ENCODE measurements around the gene RPLP2. TPM values are rescaled to one million over a fixed set of nuclear protein-coding genes. Genes with fewer than 3 reads are reported as not detected.

The RPLP2 gene
- total and polyA plus RNA-seq, 7 experiments from 2014 or later, result 2,266 to 5,944 (median 4,844) TPM

- H3K4me1 Mint-ChIP-seq, result peaks cover 5 to 26% (median 23%) of the 10 kb centered on the region in 7 donors
- ATAC-seq (peak; percentile 39), DNase-seq (peak in 1 of 9 donors; percentile 63)
- ChIA-PET CTCF (no interaction called here), POLR2A (interaction anchor here (0.8 to 7.8 kb wide), 3 partner anchors 8 to 14 kb away, joined by 3 to 79 read pairs (median 11); partner anchors contain the start of genes PNPLA2, POLR2L and TSPAN4)
- intact Hi-C loops (cut with micrococcal nuclease), result no loop called here
- no peaks in the 10 kb centered on the region for H3K9me3 ChIP-seq (ENCODE audit: control insufficient read depth in 2 of 3, low read length in 3 of 3)
- peaks cover 0 to under 1% (median 0%) of the 10 kb centered on the region in 11 donors for H3K9me3 Mint-ChIP-seq
- H3K36me3 ChIP-seq (ENCODE audit: control insufficient read depth in 2 of 3, insufficient read depth in 3 of 3, low read length in 3 of 3), result peaks cover 0 to 13% (median 0%) of the 10 kb centered on the region in 3 experiments
- peaks cover 0 to 6% of the 10 kb centered on the region in 2 donors for H3K27me3 ChIP-seq (ENCODE audit: control insufficient read depth in 2 of 2, insufficient read depth in 2 of 2, low read length in 2 of 2)
- peak overlapping the region; percentile 27 for H3K4me3 ChIP-seq (ENCODE audit: low read length)
- peak overlapping the region in 7 of 10 donors; percentile 47 to 69 (median 58) for H3K4me3 Mint-ChIP-seq
- peaks cover 10 to 35% of the 10 kb centered on the region in 2 donors for H3K4me1 ChIP-seq (ENCODE audit: control insufficient read depth in 2 of 2, insufficient read depth in 2 of 2, low read length in 2 of 2)
- H3K27me3 Mint-ChIP-seq, result peaks cover 9 to 44% (median 14%) of the 10 kb centered on the region in 5 donors
- H3K27ac Mint-ChIP-seq, result no peak overlapping the region
- peak overlapping the region; percentile 35 for H3K27ac ChIP-seq (ENCODE audit: low read depth, low read length)
- H3K36me3 Mint-ChIP-seq, result no peaks in the 10 kb centered on the region
Observed at GRCh38 chr11:833114-833791, 23.5 kb downstream of the RPLP2 start.

GRCh38 chr11:833849-834311 is 24.1 kb downstream of the RPLP2 start:
- DNase-seq, result no peak
- Histone ChIP-seq H3K36me3 (ENCODE audit: control insufficient read depth in 2 of 3, insufficient read depth in 3 of 3, low read length in 3 of 3) (peaks cover 0 to 19% (median 0%) of the 10 kb centered on the region in 3 experiments), H3K4me1 (ENCODE audit: control insufficient read depth in 2 of 2, insufficient read depth in 2 of 2, low read length in 2 of 2) (peaks cover 10 to 33% of the 10 kb centered on the region in 2 donors), H3K9me3 (ENCODE audit: control insufficient read depth in 2 of 3, low read length in 3 of 3) (no peaks in the 10 kb centered on the region), H3K27me3 (ENCODE audit: control insufficient read depth in 2 of 2, insufficient read depth in 2 of 2, low read length in 2 of 2) (peaks cover 0 to 6% of the 10 kb centered on the region in 2 donors), H3K4me3 (ENCODE audit: low read length) (no peak overlapping the region), H3K27ac (ENCODE audit: low read depth, low read length) (no peak overlapping the region)
- CTCF ChIA-PET, result no interaction called here
- ATAC-seq, result no peak
- Mint-ChIP-seq H3K27me3 (peaks cover 9 to 37% (median 12%) of the 10 kb centered on the region in 5 donors), H3K9me3 (no peaks in the 10 kb centered on the region), H3K27ac (peak overlapping the region in 2 of 9 donors; percentile 15 to 23), H3K36me3 (peaks cover 0 to 4% (median 0%) of the 10 kb centered on the region in 5 donors), H3K4me3 (peak overlapping the region; percentile 47 to 69 (median 57)), H3K4me1 (peaks cover 5 to 27% (median 23%) of the 10 kb centered on the region in 7 donors)
- intact Hi-C loops (cut with micrococcal nuclease), result no loop called here
- POLR2A ChIA-PET, result interaction anchor here (0.8 to 7.8 kb wide), 4 partner anchors 9 to 25 kb away, joined by 3 to 79 read pairs (median 8); partner anchors contain the start of genes PNPLA2, POLR2L, RPLP2 and TSPAN4

GRCh38 chr11:834371-835316 is 24.9 kb downstream of the RPLP2 start:
- Mint-ChIP-seq H3K36me3 (peaks cover 0 to 4% (median 0%) of the 10 kb centered on the region in 5 donors), H3K9me3 (no peaks in the 10 kb centered on the region), H3K27ac (peak overlapping the region in 2 of 9 donors; percentile 23 to 56), H3K4me1 (peaks cover 5 to 20% (median 17%) of the 10 kb centered on the region in 7 donors), H3K4me3 (peak overlapping the region in 9 of 10 donors; percentile 47 to 69 (median 58)), H3K27me3 (peaks cover 4 to 30% (median 9%) of the 10 kb centered on the region in 5 donors)
- ChIA-PET CTCF (interaction anchor here (0.7 kb wide), 1 partner anchor 519 kb away, joined by 3 read pairs; no protein-coding TSS in a partner anchor), POLR2A (interaction anchor here (0.5 to 2.1 kb wide), 5 partner anchors 8 to 153 kb away, joined by 3 to 11 read pairs (median 5); partner anchors contain the start of genes PNPLA2, POLR2L, RPLP2 and TSPAN4)
- Histone ChIP-seq H3K36me3 (ENCODE audit: control insufficient read depth in 2 of 3, insufficient read depth in 3 of 3, low read length in 3 of 3) (peaks cover 0 to 27% (median 0%) of the 10 kb centered on the region in 3 experiments), H3K9me3 (ENCODE audit: control insufficient read depth in 2 of 3, low read length in 3 of 3) (no peaks in the 10 kb centered on the region), H3K4me1 (ENCODE audit: control insufficient read depth in 2 of 2, insufficient read depth in 2 of 2, low read length in 2 of 2) (peaks cover 6 to 25% of the 10 kb centered on the region in 2 donors), H3K27ac (ENCODE audit: low read depth, low read length) (no peak overlapping the region), H3K27me3 (ENCODE audit: control insufficient read depth in 2 of 2, insufficient read depth in 2 of 2, low read length in 2 of 2) (peaks cover 0 to 4% of the 10 kb centered on the region in 2 donors), H3K4me3 (ENCODE audit: low read length) (no peak overlapping the region)
- ATAC-seq, result no peak
- DNase-seq, result no peak
- intact Hi-C loops (cut with micrococcal nuclease), result no loop called here

- H3K4me1 Mint-ChIP-seq, result peaks cover 5 to 29% (median 21%) of the 10 kb centered on the region in 7 donors
- peaks cover 0 to 4% (median 0%) of the 10 kb centered on the region in 5 donors for H3K36me3 Mint-ChIP-seq
- POLR2A ChIA-PET, result interaction anchor here (2.1 kb wide), 1 partner anchor 17 kb away, joined by 8 read pairs; the partner anchor contains the start of gene PNPLA2
- H3K9me3 Mint-ChIP-seq, result no peaks in the 10 kb centered on the region
- no peak overlapping the region for H3K27ac Mint-ChIP-seq
- intact Hi-C loops (cut with micrococcal nuclease), result no loop called here
- H3K27ac ChIP-seq (ENCODE audit: low read depth, low read length), result no peak overlapping the region
- H3K4me3 ChIP-seq (ENCODE audit: low read length), result no peak overlapping the region
- no peak overlapping the region for H3K4me3 Mint-ChIP-seq
- H3K27me3 ChIP-seq (ENCODE audit: control insufficient read depth in 2 of 2, insufficient read depth in 2 of 2, low read length in 2 of 2), result no peaks in the 10 kb centered on the region
- H3K36me3 ChIP-seq (ENCODE audit: control insufficient read depth in 2 of 3, insufficient read depth in 3 of 3, low read length in 3 of 3), result peaks cover 0 to 35% (median 0%) of the 10 kb centered on the region in 3 experiments
- no peak for DNase-seq
- H3K9me3 ChIP-seq (ENCODE audit: control insufficient read depth in 2 of 3, low read length in 3 of 3), result no peaks in the 10 kb centered on the region
- CTCF ChIA-PET, result no interaction called here
- no peak for ATAC-seq
- peaks cover 0 to 17% (median 7%) of the 10 kb centered on the region in 5 donors for H3K27me3 Mint-ChIP-seq
- H3K4me1 ChIP-seq (ENCODE audit: control insufficient read depth in 2 of 2, insufficient read depth in 2 of 2, low read length in 2 of 2), result peaks cover 15 to 17% of the 10 kb centered on the region in 2 donors
Observed at GRCh38 chr11:836274-836673, 26.5 kb downstream of the RPLP2 start.

- POLR2A ChIA-PET, result interaction anchor here (0.6 to 2.2 kb wide), 3 partner anchors 17 to 19 kb away, joined by 3 to 9 read pairs (median 8); partner anchors contain the start of gene PNPLA2
- Mint-ChIP-seq H3K27me3 (peaks cover 0 to 13% (median 2%) of the 10 kb centered on the region in 5 donors), H3K4me3 (no peak overlapping the region), H3K27ac (no peak overlapping the region), H3K4me1 (peaks cover 5 to 30% (median 20%) of the 10 kb centered on the region in 7 donors), H3K36me3 (peaks cover 0 to 4% (median 0%) of the 10 kb centered on the region in 5 donors), H3K9me3 (no peaks in the 10 kb centered on the region)
- CTCF ChIA-PET, result no interaction called here
- no peak overlapping the region for H3K27ac ChIP-seq (ENCODE audit: low read depth, low read length)
- ATAC-seq (no peak), DNase-seq (no peak)
- H3K36me3 ChIP-seq (ENCODE audit: control insufficient read depth in 2 of 3, insufficient read depth in 3 of 3, low read length in 3 of 3), result peaks cover 0 to 35% (median 0%) of the 10 kb centered on the region in 3 experiments
- intact Hi-C loops (cut with micrococcal nuclease), result no loop called here
- H3K9me3 ChIP-seq (ENCODE audit: control insufficient read depth in 2 of 3, low read length in 3 of 3), result no peaks in the 10 kb centered on the region
- H3K4me3 ChIP-seq (ENCODE audit: low read length), result no peak overlapping the region
- H3K27me3 ChIP-seq (ENCODE audit: control insufficient read depth in 2 of 2, insufficient read depth in 2 of 2, low read length in 2 of 2), result no peaks in the 10 kb centered on the region
- peaks cover 15 to 19% of the 10 kb centered on the region in 2 donors for H3K4me1 ChIP-seq (ENCODE audit: control insufficient read depth in 2 of 2, insufficient read depth in 2 of 2, low read length in 2 of 2)
Observed at GRCh38 chr11:836700-837099, 26.9 kb downstream of the RPLP2 start.

All from naive thymus-derived CD4-positive, alpha-beta T cell (primary cell).